ENCODE data around the gene LRP1B. TPM values are rescaled to one million over a fixed set of nuclear protein-coding genes. Genes with fewer than 3 reads are reported as not detected.

Gene LRP1B
- total and polyA plus RNA-seq, 2 of the 8 experiments (the other 6 are each of a cell fraction or from before 2014, with no cell fraction given), result 0.03 TPM; not detected in 1

- Histone ChIP-seq H2BK15ac (ENCODE audit: low read length) (no peak overlapping the region), H3K4me3 (ENCODE audit: extremely low read depth in 1 of 4, insufficient read depth in 2 of 4, low read depth in 3 of 4, low read length in 4 of 4) (no peak overlapping the region), H3K4me2 (ENCODE audit: insufficient read depth in 1 of 2, low read depth in 2 of 2, low read length in 2 of 2) (no peak overlapping the region), H3K27ac (ENCODE audit: low read depth, low read length) (no peak overlapping the region), H3K18ac (ENCODE audit: extremely low read depth, low read length) (no peak overlapping the region), H3K27me3 (replicated peaks in 1 of 4; ENCODE audit: control insufficient read depth in 3 of 4, extremely low read depth in 1 of 4, insufficient read depth in 3 of 4, low read length in 3 of 4) (no peaks in the 10 kb centered on the region), H3K79me1 (ENCODE audit: low read depth, low read length) (no peaks in the 10 kb centered on the region), H2AFZ (ENCODE audit: low read length) (no peak overlapping the region), H4K8ac (ENCODE audit: extremely low read depth, insufficient read depth, low read length) (no peak overlapping the region), H4K5ac (ENCODE audit: insufficient read length, low read depth, low read length) (no peak overlapping the region), H2BK5ac (ENCODE audit: low read depth, low read length) (no peak overlapping the region), H3K23ac (ENCODE audit: insufficient read length) (no peak overlapping the region), H2BK120ac (replicated peaks; ENCODE audit: low read depth, low read length) (no peak overlapping the region), H3K56ac (replicated peaks; ENCODE audit: insufficient read length, low read depth, low read length) (no peak overlapping the region), H3K14ac (ENCODE audit: insufficient read length) (no peak overlapping the region), H4K91ac (replicated peaks; ENCODE audit: insufficient read length, low read length) (no peak overlapping the region), H2BK20ac (ENCODE audit: low read length) (no peak overlapping the region), H3K36me3 (ENCODE audit: control insufficient read depth in 2 of 4, insufficient read depth in 4 of 4, low read length in 3 of 4) (no peaks in the 10 kb centered on the region), H3K4me1 (replicated peaks in 1 of 4; ENCODE audit: control insufficient read depth in 3 of 4, insufficient read depth in 4 of 4, low read length in 3 of 4) (no peaks in the 10 kb centered on the region), H3K23me2 (ENCODE audit: low read depth, low read length) (no peaks in the 10 kb centered on the region), H2BK12ac (ENCODE audit: low read depth, low read length) (no peak overlapping the region), H3K79me2 (ENCODE audit: control insufficient read depth in 1 of 2, insufficient read depth in 2 of 2, low read length in 2 of 2) (no peaks in the 10 kb centered on the region), H4K20me1 (replicated peaks in 1 of 2; ENCODE audit: control insufficient read depth in 1 of 2, insufficient read depth in 2 of 2, low read length in 2 of 2) (no peaks in the 10 kb centered on the region), H3K9me3 (ENCODE audit: insufficient read depth in 2 of 2, low read depth in 1 of 2, low read length in 1 of 2) (no peaks in the 10 kb centered on the region), H3K4ac (replicated peaks; ENCODE audit: insufficient read length, low read depth, low read length) (no peak overlapping the region), H3K9ac (replicated peaks in 1 of 4; ENCODE audit: extremely low read depth in 1 of 4, low read depth in 3 of 4, low read length in 3 of 4) (no peak overlapping the region), H2AK5ac (ENCODE audit: low read depth, low read length) (no peak overlapping the region)
- CTCF ChIA-PET (ENCODE audit: partially characterized antibody), result no interaction called here
- WGBS, 2 experiments (ENCODE audit: extremely low coverage in 1 of 2, insufficient coverage in 1 of 2, insufficient read length in 1 of 2, insufficient replicate concordance in 2 of 2, low coverage in 1 of 2, low lambda C conversion rate in 2 of 2, missing lambda C conversion rate in 1 of 2), result 86% methylated on average over 2 of the region's 2 CpGs; no CpG with 5 or more reads in 1 of the 2 experiments
- FAIRE-seq, result no peak
- no peak for DNase-seq (ENCODE audit: low read depth in 1 of 2, low spot score in 2 of 2)
- POLR2A ChIA-PET (ENCODE audit: partially characterized antibody), result no interaction called here
- no peak for TF ChIP-seq CREB1 (IDR thresholded peaks at IDR 0.05)
- no peak for TF ChIP-seq TEAD4 (IDR thresholded peaks at IDR 0.05; ENCODE audit: low read depth, low read length)
- TF ChIP-seq JUND (IDR thresholded peaks at IDR 0.05; ENCODE audit: low read length), result no peak
Observed at GRCh38 chr2:140248623-140249022, 1882.2 kb downstream of the LRP1B start.

All from H1 (cell line).